ENCODE data around the gene SORD.

Gene SORD

GRCh38 chr15:45118131-45118588 is 95.2 kb downstream of the SORD start:
- peak; percentile 45 to 74 (median 58) for DNase-seq

GRCh38 chr15:45118996-45119395 is 96.0 kb downstream of the SORD start:
- DNase-seq: no peak

GRCh38 chr15:45120081-45120972 is 97.3 kb downstream of the SORD start:
- DNase-seq: no peak

- no peak for DNase-seq
Measured at GRCh38 chr15:45121020-45121419, 98.0 kb downstream of the SORD start.

- no peak for DNase-seq
Measured at GRCh38 chr15:45121706-45122417, 98.9 kb downstream of the SORD start.

GRCh38 chr15:45122719-45123118 is 99.7 kb downstream of the SORD start:
- no peak for DNase-seq

- DNase-seq: no peak
Measured at GRCh38 chr15:45123397-45123796, 100.4 kb downstream of the SORD start.

GRCh38 chr15:45126535-45127158 is 103.7 kb downstream of the SORD start:
- DNase-seq: peak in 1 of 4 experiments; percentile 10

Data from activated naive CD4-positive, alpha-beta T cell (primary cell).